NCI-H2029 (cell line): Measurements from ENCODE around the gene CAMTA1.
A peak's percentile ranks its signal among the peaks of the same experiment; 100 is the strongest.
"Not testable (repeated sequence)": the region's sequence is repeated elsewhere in the genome, so short reads cannot be mapped to it uniquely, and the experiment has no call there.

Source experiments
- DNase-seq: peaks from one replicate; lab custom pipeline; 2025; lab: John Stamatoyannopoulos, UW

CAMTA1 gene

DNA sequence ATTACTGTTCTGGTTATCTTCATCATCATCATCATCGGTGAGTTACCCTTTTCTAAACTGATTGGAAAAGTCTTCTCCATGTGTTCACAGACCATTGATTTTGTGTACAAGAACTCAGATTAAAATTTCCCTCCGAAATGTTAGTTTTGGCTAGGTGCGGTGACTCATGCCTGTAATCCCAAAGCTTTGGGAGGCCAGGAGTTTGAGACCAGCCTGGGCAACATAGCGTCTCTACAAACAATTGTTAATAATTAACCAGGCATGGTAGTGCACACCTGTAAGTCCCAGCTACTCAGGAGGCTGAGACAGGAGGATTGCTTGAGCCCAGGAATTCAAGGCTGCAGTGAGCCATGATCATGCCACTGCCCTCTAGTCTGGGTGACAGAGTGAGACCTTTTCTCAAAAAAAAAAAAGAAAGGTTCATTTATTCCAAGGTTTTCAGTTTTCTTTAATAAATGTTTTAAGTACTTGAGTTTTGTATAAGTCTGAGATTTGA, 992.9 kb downstream of the CAMTA1 start:
- no peak for DNase-seq

DNA sequence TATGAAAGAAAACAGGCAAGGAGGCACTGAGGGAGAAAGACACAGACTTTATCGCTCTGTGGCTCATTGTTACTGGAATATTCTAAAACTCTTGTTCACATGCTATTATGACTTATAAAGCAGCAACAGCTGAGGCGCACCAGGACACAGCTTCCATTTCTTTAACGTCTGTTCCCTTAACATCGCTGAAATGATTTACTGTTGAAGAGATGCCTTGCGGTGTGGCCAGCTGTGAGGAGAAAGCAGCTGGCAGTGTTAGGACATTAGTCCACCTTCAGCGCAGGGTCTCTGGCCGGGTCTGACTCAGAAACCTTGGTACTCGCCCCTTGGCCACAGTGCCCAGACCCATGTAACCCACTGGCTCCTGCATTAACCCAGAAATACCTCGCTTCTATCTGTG, 995.7 kb downstream of the CAMTA1 start:
- DNase-seq: no peak

- no peak for DNase-seq
Measured at GRCh38 chr1:7781501-7781900, 996.2 kb downstream of the CAMTA1 start.

GRCh38 chr1:7781923-7782495, 996.8 kb downstream of the CAMTA1 start:
- no peak for DNase-seq

DNA sequence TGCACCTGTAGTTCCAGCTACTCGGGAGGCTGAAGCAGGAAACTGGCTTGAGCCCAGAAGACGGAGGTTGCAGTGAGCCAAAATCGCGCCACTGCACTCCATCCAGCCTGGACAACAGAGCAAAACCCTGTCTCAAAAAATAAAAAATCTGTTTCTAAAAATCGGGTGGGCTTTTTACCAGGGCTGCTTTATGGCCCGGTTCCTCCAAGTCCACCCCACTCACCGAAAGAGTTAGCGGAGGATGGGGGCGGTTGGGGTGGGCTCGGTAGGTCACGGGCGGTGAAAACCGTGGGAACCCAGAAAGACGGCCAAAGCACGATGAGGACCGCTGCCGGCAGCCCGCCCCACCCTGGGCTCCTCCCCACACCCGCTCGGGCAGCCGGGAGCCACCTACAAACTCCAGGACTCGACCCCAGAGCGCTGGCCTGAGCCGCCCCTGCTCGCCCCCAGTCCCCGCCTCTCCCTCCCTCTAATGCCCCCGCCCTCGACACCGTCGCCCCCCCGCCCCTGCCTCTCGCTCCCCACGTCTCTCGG, 998.0 kb downstream of the CAMTA1 start:
- DNase-seq: peak; percentile 25

DNA sequence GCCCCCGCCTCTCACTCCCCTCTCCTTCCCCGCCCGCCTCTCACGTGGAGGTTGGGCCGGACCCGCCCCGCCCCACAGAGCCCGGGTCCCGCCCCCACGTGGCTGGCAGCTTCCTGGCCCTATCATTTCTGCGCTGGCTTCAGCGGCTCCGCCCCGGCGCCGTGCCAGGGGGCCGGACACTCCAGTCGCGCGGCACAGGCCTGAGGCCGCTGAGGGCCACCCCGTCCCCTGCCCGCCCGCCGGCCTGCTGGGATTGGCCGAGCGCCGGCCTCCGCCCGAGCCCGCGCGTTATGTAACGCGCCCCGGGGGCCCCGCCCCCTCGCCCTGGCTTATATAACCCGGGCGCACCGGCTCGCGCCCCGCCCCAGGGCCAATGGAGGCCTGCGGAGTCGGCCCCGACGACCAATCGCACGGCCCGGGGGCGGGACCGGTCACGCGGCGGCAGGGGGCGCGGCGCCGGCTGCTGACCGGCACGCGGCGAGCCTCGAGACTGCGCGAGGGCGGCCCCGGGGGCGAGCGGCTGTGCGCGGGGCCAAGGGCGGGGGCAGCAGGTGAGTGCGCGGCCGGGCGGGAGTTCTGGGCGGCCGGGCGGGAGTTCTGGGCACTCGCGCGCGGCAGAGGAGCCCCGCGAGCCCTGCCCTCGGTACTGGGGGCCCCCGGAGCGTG, 998.7 kb downstream of the CAMTA1 start, which contains the start of gene PER3:
Gene PER3, plus strand, starts transcription at position 466 of the 666 bp plus-strand sequence. CDS start 587 bp downstream, outside the sequence.
- peak; percentile 89 for DNase-seq

DNA sequence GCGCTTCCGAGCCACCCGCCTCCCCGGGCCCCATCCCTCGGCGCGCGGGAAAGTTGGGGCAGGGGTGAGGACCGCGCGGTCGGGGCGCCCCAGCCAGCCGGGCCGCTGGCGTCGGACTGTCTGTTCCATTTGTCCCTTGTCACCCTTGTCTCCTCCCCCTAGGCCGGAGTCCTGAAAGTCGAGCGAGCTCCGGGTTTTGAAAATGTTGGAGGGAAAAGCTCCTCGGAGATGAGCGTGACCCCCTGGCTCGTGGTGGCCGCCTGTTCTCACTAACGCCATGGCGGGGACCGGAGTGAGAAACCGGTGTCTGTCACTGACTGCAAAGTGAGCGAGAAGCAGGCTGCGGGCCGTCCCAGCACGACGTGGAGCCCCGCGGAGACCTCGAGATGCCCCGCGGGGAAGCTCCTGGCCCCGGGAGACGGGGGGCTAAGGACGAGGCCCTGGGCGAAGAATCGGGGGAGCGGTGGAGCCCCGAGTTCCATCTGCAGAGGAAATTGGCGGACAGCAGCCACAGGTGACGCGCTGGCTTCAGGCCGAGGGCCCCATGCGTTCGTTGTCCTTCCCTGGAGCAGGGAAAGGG, 999.3 kb downstream of the CAMTA1 start:
- DNase-seq: no peak

GRCh38 chr1:7785108-7785507, 999.9 kb downstream of the CAMTA1 start:
- DNase-seq: no peak

DNA sequence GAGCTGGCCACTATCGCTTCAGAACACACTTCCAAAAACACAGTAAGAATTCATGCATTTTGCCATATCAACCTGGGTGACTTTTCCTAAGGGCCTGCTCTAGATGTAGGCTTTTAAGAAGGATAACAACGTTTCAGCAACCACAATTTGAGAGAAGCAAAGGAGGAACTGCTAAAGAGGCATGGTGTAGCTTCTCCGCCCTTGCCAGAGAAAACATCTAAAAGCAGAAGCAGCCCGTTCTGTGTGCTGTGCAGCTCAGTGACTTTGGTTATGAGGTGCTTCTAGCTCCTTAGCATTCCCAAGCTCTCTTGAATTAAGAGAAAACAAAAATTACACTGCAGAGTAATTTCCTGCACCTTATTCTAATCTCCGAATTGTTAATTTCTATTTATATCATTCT, 1001.5 kb downstream of the CAMTA1 start:
- no peak for DNase-seq

GRCh38 chr1:7789828-7790227, 1004.6 kb downstream of the CAMTA1 start:
- no peak for DNase-seq

DNA sequence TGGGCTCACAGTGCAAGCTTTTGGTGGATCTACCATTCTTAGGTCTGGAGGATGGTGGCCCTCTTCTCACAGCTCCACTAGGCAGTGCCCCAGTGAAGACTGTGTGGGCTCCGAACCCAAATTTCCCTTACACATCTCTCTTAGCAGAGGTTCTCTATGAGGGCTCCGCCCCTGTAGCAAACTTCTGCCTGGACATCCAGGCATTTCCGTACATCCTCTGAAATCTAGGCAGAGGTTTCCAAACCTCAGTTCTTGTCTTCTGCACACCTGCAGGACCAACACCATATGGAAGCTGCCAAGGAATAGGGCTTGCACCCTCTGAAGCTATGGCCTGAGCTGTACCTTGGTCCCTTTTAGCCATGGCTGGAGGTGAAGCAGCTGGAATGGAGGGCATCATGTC, 1005.8 kb downstream of the CAMTA1 start:
- DNase-seq: not testable (repeated sequence)

GRCh38 chr1:7795406-7795805, 1010.2 kb downstream of the CAMTA1 start:
- no peak for DNase-seq

- no peak for DNase-seq
Measured at GRCh38 chr1:7805460-7805859, 1020.2 kb downstream of the CAMTA1 start.

DNA sequence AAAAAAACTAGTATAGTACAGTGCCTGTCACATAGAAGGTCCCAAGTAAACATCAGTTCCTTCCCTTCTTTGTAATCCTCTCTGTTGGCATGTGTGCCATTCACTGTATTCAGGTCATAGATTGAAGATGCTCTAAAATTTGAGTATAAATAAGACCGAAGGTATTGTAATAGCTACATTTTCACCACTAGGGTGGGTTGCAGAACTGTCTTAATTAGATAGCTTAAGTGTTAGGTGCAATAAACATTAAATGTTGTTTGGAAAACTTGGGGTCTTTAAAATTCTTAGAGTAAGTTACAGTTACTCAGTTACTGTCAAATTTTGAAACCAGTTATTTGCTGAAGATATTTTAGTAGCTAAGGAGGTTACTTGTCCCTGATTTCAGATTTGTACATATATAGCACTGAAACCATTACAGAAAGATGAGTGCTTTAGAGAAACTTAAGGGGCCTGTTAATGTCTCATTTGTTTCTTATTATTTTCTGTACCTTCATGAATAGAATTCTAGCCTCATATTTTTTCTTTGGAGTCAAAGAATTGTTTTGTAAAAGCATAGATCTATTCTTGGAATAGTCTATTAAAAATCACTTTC, 1023.1 kb downstream of the CAMTA1 start:
- DNase-seq: no peak

- no peak for DNase-seq
Measured at GRCh38 chr1:7809742-7810141, 1024.5 kb downstream of the CAMTA1 start.

DNA sequence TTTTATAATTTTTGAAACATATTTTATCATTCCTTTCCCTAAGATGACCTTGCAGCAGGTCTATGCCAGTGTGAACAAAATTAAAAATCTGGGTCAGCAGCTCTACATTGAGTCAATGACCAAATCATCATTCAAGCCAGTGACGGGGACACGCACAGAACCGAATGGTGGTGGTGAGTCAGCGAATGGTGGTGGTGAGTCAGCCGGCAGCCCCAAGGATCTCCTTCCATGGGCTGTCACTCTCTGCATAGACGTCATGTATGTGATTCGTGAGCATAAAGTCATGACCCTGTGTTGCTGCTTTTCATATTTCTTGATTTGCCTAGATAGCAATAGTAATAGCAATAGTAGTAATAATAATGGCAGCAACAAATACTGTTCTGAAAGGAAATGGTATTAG, 1025.1 kb downstream of the CAMTA1 start:
- no peak for DNase-seq

DNA sequence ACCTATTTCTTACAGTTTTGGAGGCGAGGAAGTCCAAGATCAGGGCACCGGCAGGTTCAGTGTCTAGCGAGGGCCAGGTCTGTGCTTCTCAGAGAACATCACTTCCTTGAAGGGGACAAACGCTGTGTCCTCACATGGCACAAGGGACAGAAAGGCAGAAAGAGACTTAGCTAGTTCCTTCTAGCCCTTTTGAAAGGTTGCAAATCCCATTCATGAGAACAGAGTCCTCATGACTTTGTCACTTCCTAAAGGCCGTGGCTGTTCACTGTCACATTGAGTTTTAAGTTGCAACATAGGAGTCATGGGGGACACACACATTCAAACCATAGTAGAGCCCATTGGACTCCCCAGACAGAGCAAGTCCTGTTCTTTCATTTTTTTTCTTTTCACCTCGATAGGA, 1026.2 kb downstream of the CAMTA1 start:
- DNase-seq: no peak

DNA sequence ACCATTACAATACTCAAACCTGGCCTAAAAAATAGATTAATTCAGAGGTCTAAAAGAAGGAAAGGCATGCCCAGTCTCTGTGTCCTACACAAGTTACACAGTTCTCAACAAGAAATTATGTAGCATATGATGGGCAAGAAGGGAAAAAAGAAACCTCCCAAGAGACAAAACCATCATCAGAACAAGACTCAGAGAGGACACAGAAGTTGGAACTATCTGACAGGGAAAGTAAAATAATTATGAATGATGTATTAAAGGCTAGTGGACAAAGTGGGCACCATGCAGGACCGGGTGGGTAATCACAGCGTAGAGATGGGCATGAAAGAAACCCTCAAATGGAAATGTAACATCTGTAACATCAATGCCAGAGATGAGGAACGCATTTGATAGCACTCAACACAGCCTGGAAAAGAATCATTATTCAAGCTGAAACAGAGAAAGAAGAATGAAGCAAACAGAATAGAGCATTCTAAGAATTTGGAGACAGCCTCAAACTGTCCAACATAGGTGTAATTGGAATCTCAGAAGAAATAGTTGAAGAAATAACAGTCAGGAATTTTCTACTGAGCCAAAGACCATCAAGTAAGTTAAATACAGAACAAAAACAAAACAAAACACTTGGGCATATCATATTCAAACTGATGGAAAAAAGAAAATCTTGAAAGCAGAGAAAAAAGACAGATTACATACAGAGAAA, 1028.6 kb downstream of the CAMTA1 start:
- DNase-seq: no peak
